HG03280 (cell line): Measurements from ENCODE around the gene TPD52L1.

ENCODE experiments used
- ATAC-seq: cut with Tn5 transposase; IDR thresholded peaks from one replicate; pipeline ENCODE4 v1.9.1; 2021; ENCODE audit warnings: mild to moderate bottlenecking, moderate library complexity; ENCODE audit not compliant: unreplicated experiment

The TPD52L1 gene

DNA sequence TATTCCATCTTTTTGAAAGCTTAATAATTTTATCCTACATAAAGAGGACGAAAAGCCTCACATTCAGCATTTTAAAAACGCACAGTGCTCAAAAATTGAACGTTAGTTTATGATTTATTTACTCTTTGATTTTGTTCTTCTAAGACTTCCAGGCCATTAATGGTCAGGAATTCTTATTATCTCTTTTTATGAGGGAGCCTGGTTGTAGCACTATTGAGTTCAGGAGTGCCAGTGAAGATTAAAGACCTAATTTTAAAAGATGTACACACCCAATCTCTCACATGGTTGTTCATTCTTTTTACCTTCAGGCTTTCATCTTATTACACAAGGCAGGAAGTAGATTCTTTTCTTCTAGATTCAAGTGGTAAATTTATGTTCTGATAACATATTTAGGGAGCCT lies 79.6 kb downstream of the TPD52L1 start:
- no peak for ATAC-seq

GRCh38 chr6:125236536-125237327 lies 83.2 kb downstream of the TPD52L1 start:
- no peak for ATAC-seq

DNA sequence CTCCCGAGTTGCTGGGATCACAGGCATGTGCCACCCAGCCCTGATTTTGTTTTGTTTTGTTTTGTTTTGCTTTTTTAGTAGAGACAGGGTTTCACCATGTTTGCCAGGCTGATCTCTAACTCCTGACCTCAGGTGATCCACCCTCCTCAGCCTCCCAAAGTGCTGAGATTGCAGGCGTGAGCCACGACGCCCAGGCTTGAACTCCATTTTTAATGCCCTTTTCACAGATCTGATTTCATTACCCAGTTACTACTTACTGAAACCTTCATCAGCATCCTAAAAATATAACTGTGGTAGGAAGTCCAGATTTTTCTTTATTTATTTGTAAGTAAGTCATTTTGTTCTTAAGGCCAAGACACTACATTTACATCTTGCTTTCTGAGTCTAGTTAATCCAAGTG lies 84.2 kb downstream of the TPD52L1 start:
- ATAC-seq = no peak

GRCh38 chr6:125245109-125245508 lies 91.5 kb downstream of the TPD52L1 start:
- ATAC-seq = no peak

- no peak for ATAC-seq
Observed at GRCh38 chr6:125245523-125246264, 92.1 kb downstream of the TPD52L1 start.

GRCh38 chr6:125246566-125246965 lies 93.0 kb downstream of the TPD52L1 start:
- no peak for ATAC-seq

GRCh38 chr6:125248136-125248535 lies 94.6 kb downstream of the TPD52L1 start:
- no peak for ATAC-seq

DNA sequence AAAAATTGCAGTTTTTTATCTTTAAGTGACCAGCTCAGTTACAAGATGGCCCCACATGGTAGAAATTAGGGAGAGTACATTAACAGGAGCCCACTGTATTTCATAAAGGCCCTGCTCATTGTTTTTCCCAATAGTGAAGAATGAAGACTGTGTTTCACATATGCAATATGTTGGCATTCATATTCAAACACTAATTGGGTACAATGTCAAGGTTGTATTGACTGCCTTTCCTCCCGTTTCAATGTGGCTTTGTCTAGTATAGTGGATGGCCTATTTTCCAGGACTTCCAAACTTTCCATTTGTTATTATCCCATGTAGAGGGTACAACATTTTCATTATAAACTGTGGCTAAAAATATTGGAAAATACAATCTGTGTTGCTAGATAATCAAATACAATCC lies 96.9 kb downstream of the TPD52L1 start:
- ATAC-seq = no peak

DNA sequence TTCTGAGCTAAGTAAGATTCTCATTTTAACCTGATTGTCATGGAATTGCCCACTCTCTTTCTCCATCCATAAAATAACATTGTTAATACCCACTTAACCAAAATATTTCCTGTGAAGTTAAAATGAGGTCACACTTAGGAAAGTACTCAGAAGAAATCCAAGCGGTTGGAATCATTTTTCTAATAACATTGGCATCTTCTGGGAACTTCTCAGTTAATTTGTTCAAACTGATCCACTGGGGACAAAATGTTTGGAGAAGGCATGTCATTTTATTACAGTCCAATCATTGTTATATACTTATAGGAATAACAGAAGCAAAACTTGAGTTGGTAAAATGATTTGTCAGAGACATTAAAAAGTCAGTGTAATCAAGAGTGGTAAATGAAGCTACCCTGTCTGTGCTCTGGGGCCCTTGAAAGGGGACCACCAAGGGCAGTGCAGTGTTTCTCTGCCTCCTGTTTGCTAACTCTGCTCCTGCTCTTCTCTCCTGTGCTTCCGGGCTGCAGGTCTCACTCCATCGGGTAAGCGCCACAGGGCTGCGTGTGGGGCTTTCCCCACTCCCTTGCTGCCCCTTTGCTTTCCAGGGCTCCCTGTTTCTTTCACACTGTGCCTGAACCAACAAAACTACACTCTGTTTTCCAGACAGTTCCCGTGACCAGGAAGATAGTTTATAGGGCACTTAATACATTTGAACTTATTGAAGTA lies 98.1 kb downstream of the TPD52L1 start:
- no peak for ATAC-seq

DNA sequence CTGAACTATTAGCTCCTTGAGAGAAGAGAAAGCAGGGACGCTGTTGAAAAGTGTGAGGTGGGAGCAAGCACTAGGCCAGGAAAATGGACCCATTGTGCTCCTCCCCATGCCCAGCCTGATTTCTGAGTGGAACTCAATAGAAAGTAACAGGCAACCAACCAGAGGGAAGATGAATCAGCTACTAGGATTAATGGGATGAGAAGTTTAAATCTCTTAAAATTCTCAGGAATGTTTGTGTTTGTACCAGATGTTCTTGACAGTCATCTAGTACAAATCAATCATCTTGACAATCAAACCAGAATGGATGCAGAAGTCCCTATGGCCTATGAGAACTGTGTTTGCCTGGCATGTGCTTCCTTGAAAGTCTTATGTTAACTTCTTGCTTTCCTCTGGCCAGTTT lies 99.3 kb downstream of the TPD52L1 start:
- ATAC-seq = no peak

DNA sequence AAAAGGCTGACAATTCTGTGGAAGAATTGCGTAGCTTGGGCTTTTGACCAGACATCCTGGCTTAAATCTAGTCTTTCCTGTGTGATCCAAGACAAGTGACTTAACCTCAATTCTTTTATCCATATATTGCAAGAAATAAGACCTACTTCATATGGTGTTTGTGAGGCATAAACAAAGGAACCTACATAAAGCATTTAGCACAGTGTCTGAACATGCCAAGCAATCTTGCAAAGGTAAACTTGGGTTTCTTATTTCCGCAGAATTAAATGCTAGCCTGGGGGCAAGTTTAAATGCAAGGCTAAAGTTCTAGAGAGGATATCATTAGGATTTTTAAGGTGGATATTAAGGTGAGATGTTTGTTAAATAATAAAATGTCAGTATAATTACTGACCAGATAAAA lies 100.3 kb downstream of the TPD52L1 start:
- ATAC-seq = no peak

DNA sequence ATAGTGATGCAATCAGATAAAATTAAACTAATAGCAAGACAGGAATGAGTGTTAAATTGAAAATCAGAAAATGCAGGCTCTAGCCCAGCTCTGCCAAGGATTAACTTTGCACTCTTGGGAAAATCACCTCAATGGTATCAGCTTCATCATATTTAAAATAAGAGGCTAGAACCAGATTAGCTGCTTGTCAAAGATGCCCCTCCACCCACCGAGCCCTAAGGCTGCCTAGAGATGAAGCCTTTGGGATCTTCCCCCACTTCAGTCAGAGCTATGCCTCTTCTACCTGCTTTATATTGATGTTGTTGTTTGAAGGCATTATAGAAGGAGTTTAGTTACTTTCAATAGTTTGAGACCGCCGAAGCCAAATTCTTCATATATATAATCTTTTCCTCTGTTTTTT lies 100.7 kb downstream of the TPD52L1 start:
- no peak for ATAC-seq

DNA sequence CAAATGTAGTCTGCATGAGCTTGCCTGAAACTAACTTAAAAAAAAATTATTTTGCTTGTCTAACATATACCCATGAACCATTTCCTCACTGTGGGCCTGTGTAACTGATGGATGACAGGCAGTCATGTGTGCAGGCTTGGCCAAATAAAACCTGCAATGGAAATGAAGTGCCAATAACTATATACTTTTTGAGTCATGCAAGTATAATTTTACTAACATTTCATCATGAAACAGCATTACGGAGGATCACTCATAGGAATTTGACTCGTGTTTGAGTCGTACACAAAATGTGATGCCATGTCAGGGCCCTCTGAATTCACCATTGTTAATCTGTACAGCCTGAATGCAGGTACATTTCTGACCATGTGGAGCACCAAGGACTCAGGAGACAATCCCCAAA lies 101.6 kb downstream of the TPD52L1 start:
- no peak for ATAC-seq

DNA sequence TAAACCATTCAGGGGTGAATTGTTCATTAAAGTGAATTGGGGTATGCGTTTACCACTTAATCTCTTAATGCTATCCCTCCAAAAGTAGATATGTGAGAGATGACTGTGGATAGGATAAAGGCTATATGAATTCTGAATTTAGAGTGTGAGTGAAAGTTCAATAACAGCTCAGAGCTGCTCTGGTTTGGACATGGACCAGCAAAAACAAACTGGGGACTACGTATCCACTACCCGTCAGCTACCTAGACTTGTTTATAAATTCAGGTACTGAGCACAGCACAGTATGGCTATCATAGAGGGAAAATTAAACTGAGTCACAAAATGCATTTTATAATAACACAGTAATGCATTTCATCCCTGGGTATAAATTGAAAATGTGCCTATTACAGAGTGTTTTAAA lies 103.8 kb downstream of the TPD52L1 start:
- no peak for ATAC-seq

GRCh38 chr6:125258651-125259353 lies 105.2 kb downstream of the TPD52L1 start:
- ATAC-seq = no peak

- no peak for ATAC-seq
Observed at GRCh38 chr6:125259354-125259736, 105.8 kb downstream of the TPD52L1 start.

GRCh38 chr6:125262016-125263013 lies 108.7 kb downstream of the TPD52L1 start:
- no peak for ATAC-seq

- ATAC-seq = no peak
Observed at GRCh38 chr6:125264476-125264875, 110.9 kb downstream of the TPD52L1 start.

DNA sequence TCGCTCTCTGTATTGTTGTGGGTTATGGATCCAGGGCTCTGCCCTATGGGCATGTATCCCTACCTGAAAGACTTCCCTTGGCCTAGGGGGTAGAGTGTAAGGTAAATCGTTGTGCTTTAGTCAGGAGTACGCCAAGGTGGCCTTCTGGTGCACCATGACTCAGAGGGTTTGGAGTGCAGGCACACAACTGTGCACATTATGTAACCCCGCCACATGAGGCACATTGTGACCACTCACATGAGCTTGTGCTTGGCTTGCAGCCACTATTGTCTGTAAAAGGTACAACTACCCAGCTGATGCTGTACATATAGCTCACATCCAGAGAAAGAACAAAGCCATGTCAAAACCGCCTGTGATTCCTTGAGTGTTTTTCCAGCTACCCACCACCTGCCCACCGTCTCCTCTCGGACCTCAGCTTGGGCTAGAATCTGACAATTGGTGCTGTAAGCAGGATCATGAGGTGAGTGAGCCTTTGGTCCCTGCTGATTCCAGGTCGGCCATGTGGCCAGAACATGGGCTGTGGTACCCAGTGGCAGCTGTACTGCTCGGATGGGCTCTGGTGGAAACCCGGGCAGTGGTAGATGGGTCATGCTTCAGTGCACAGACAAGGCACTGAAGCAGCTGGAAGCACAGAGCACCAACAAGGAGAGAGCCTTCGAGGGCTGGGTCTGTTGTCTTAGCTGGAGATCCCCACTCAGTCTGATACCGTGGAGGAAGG lies 114.4 kb downstream of the TPD52L1 start:
- no peak for ATAC-seq
